Sigmoid colon (tissue), 7 donors: Measurements from ENCODE around the gene FLT1. TPM values are rescaled to one million over a fixed set of nuclear protein-coding genes. Genes with fewer than 3 reads are reported as not detected.

Source experiments
- DNase-seq: peaks from one replicate; pipeline ENCODE4 v3.0.0-alpha.2; 2019
- H3K27ac ChIP-seq, 4 donors: fragments of 200-600 bp; sonication (generic); one replicate each; pipeline ENCODE4 v1.5.1; 2016 to 2019; ENCODE audit warnings: mild to moderate bottlenecking in 1 of 4
- H3K27me3 ChIP-seq, 3 donors: fragments of 200-600 bp; sonication (generic); one replicate each; pipeline ENCODE4 v1.5.1; 2019; ENCODE audit warnings: mild to moderate bottlenecking in 1 of 3
- H3K36me3 ChIP-seq, 4 donors: fragments of 200-600 bp; sonication (generic); one replicate each; pipeline ENCODE4 v1.5.1; 2016 to 2019
- H3K4me1 ChIP-seq, 4 donors: fragments of 200-600 bp; sonication (generic); one replicate each; pipeline ENCODE4 v1.5.1; 2017 to 2019
- H3K4me3 ChIP-seq, 4 donors: fragments of 200-600 bp; sonication (generic); one replicate each; pipeline ENCODE4 v1.5.1; 2017 to 2019; ENCODE audit warnings: mild to moderate bottlenecking in 2 of 4, moderate library complexity in 1 of 4
- H3K9me3 ChIP-seq, 4 donors: fragments of 200-600 bp in 3 of 4; sonication (generic) in 3 of 4; one replicate each; pipeline versions ENCODE4 v1.5.1 to v1.6.1; 2013 to 2019
- CTCF ChIP-seq, 4 experiments: fragments of 450-650 bp in 3 of 4; fragments of 200-600 bp in 1 of 4; IDR thresholded peaks; one replicate each; pipeline ENCODE4 v1.5.1; 2016 to 2019; ENCODE audit warnings: antibody characterized with exemption in 4 of 4, mild to moderate bottlenecking in 3 of 4, moderate library complexity in 2 of 4
- EP300 ChIP-seq, 4 donors: sonication (generic); formaldehyde crosslinking; IDR thresholded peaks; one replicate each; pipeline ENCODE4 v1.6.1; 2017; ENCODE audit warnings: antibody characterized with exemption in 4 of 4
- POLR2A ChIP-seq, 2 donors: fragments of 450-650 bp; IDR thresholded peaks; one replicate each; pipeline ENCODE4 v1.6.1; 2016; ENCODE audit warnings: antibody characterized with exemption in 2 of 2, mild to moderate bottlenecking in 2 of 2, moderate library complexity in 2 of 2
- POLR2AphosphoS5 ChIP-seq, 4 donors: sonication (generic); formaldehyde crosslinking; IDR thresholded peaks; one replicate each; pipeline ENCODE4 v1.6.1; 2017; ENCODE audit warnings: antibody characterized with exemption in 4 of 4
- WGBS, 2 donors: extraction: QIAGEN DNeasy Blood & Tissue Kit; methylation state at CpG; one replicate each; pipeline ENCODE4 v1.1.7; 2013; 5-methylcytosine and 5-hydroxymethylcytosine counted together
- intact Hi-C: fragments of 100-400 bp; cut with DNase I; formaldehyde crosslinking; loops from one replicate; pipeline ENCODE4 v1.15.1; 2023
- polyA plus RNA-seq, 3 donors: library from polyadenylated mRNA; stranded (reverse); fragments of 200-250 nt; gene quantifications; one replicate each; pipeline ENCODE4 v1.2.3, GENCODE V29; 2013
- total RNA-seq, 4 donors: library from RNA; depleted of rRNA; stranded (reverse); fragments of >200 nt; gene quantifications; one replicate each; pipeline ENCODE4 v1.1.0, GENCODE V29; 2016
- donor health status: healthy with polysubstance abuse.
- donor health status: Bipolar disorder and iron deficiency.
- donor health status: healthy.

FLT1 gene
- total and polyA plus RNA-seq, 7 donors: under 0.01 to 18.3 (median 5.7) TPM

GRCh38 chr13:28447206-28447605 is 47.7 kb downstream of the FLT1 start:
- H3K4me3 ChIP-seq: no peak overlapping the region
- H3K27ac ChIP-seq: no peak overlapping the region
- no peaks in the 10 kb centered on the region for H3K4me1 ChIP-seq
- no peak for DNase-seq
- no peaks in the 10 kb centered on the region for H3K36me3 ChIP-seq
- WGBS, 2 donors: 97 to 98% methylated on average over 2 of the region's 2 CpGs
- no peaks in the 10 kb centered on the region for H3K27me3 ChIP-seq
- H3K9me3 ChIP-seq: peaks cover 0 to 21% (median 4%) of the 10 kb centered on the region in 4 donors
- TF ChIP-seq EP300 (IDR thresholded peaks at IDR 0.05) (no peak), POLR2A (IDR thresholded peaks at IDR 0.05) (no peak), POLR2AphosphoS5 (IDR thresholded peaks at IDR 0.05) (no peak)
- intact Hi-C loops: no loop called here

GRCh38 chr13:28442839-28443238 is 52.1 kb downstream of the FLT1 start:
- Histone ChIP-seq H3K36me3 (no peaks in the 10 kb centered on the region), H3K4me1 (no peaks in the 10 kb centered on the region), H3K27me3 (no peaks in the 10 kb centered on the region), H3K4me3 (no peak overlapping the region), H3K9me3 (peaks cover 0 to 18% (median 2%) of the 10 kb centered on the region in 4 donors), H3K27ac (no peak overlapping the region)
- TF ChIP-seq CTCF (IDR thresholded peaks at IDR 0.05): no peak
- TF ChIP-seq POLR2A (IDR thresholded peaks at IDR 0.05): no peak
- TF ChIP-seq POLR2AphosphoS5 (IDR thresholded peaks at IDR 0.05): no peak
- TF ChIP-seq EP300 (IDR thresholded peaks at IDR 0.05): no peak
- DNase-seq: no peak
- intact Hi-C loops: no loop called here
- 69 to 76% methylated on average over 3 of the region's 3 CpGs for WGBS, 2 donors

- no peak for DNase-seq
- Histone ChIP-seq H3K4me1 (no peaks in the 10 kb centered on the region), H3K27ac (no peak overlapping the region), H3K27me3 (no peaks in the 10 kb centered on the region), H3K9me3 (peaks cover 0 to 12% (median 1%) of the 10 kb centered on the region in 4 donors), H3K4me3 (no peak overlapping the region), H3K36me3 (no peaks in the 10 kb centered on the region)
- TF ChIP-seq POLR2A (IDR thresholded peaks at IDR 0.05): no peak
- TF ChIP-seq CTCF (IDR thresholded peaks at IDR 0.05): no peak
- TF ChIP-seq EP300 (IDR thresholded peaks at IDR 0.05): no peak
- TF ChIP-seq POLR2AphosphoS5 (IDR thresholded peaks at IDR 0.05): no peak
- intact Hi-C loops: no loop called here
Measured at GRCh38 chr13:28441529-28441928, 53.4 kb downstream of the FLT1 start.

GRCh38 chr13:28440774-28441504 is 54.0 kb downstream of the FLT1 start:
- TF ChIP-seq POLR2A (IDR thresholded peaks at IDR 0.05) (no peak), CTCF (IDR thresholded peaks at IDR 0.05) (no peak), EP300 (IDR thresholded peaks at IDR 0.05) (no peak), POLR2AphosphoS5 (IDR thresholded peaks at IDR 0.05) (no peak)
- Histone ChIP-seq H3K4me1 (no peaks in the 10 kb centered on the region), H3K36me3 (no peaks in the 10 kb centered on the region), H3K4me3 (no peak overlapping the region), H3K9me3 (peaks cover 0 to 6% (median 0%) of the 10 kb centered on the region in 4 donors), H3K27me3 (no peaks in the 10 kb centered on the region), H3K27ac (no peak overlapping the region)
- DNase-seq: no peak
- WGBS, 2 donors: 52 to 71% methylated on average over 4 of the region's 4 CpGs
- intact Hi-C loops: no loop called here

GRCh38 chr13:28438598-28439334 is 56.2 kb downstream of the FLT1 start:
- H3K4me1 ChIP-seq: no peaks in the 10 kb centered on the region
- H3K4me3 ChIP-seq: no peak overlapping the region
- no peaks in the 10 kb centered on the region for H3K36me3 ChIP-seq
- 70 to 81% methylated on average over 12 of the region's 12 CpGs for WGBS, 2 donors
- H3K9me3 ChIP-seq: peaks cover 0 to 3% (median 0%) of the 10 kb centered on the region in 4 donors
- no peaks in the 10 kb centered on the region for H3K27me3 ChIP-seq
- no peak for DNase-seq
- H3K27ac ChIP-seq: no peak overlapping the region
- TF ChIP-seq CTCF (IDR thresholded peaks at IDR 0.05): no peak
- no peak for TF ChIP-seq POLR2AphosphoS5 (IDR thresholded peaks at IDR 0.05)
- intact Hi-C loops: no loop called here
